ENCODE results near the gene CENPX.
A peak's percentile ranks its signal among the peaks of the same experiment; 100 is the strongest.
"Not testable (repeated sequence)": the region's sequence is repeated elsewhere in the genome, so short reads cannot be mapped to it uniquely, and the experiment has no call there.

CENPX gene

DNA sequence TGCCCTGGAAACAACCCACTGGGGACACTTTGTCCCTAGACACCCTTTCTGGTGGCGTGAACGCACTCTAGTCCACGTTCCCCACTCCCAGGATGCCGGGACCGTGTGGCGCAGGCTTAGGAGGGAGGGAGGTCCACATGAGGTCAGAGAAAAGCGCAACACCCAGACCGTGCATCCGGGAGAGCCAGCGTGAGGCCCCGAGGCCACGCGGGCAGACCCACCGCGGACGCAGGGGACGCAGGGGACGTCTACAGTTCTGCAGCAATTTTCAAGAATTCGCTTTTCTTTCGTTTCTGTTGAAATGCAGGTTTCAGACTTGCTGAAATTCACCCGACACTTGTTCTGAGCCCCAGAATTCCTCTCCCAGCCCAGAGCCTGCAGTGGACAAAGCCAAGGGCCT is 24.2 kb upstream of the CENPX start:
- TF ChIP-seq, protein P1, sequence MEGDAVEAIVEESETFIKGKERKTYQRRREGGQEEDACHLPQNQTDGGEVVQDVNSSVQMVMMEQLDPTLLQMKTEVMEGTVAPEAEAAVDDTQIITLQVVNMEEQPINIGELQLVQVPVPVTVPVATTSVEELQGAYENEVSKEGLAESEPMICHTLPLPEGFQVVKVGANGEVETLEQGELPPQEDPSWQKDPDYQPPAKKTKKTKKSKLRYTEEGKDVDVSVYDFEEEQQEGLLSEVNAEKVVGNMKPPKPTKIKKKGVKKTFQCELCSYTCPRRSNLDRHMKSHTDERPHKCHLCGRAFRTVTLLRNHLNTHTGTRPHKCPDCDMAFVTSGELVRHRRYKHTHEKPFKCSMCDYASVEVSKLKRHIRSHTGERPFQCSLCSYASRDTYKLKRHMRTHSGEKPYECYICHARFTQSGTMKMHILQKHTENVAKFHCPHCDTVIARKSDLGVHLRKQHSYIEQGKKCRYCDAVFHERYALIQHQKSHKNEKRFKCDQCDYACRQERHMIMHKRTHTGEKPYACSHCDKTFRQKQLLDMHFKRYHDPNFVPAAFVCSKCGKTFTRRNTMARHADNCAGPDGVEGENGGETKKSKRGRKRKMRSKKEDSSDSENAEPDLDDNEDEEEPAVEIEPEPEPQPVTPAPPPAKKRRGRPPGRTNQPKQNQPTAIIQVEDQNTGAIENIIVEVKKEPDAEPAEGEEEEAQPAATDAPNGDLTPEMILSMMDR (IDR thresholded peaks at IDR 0.05; ENCODE audit: insufficient read depth, low read depth, low read length, missing control alignments), result no peak
- no peak overlapping the region for H3K4me3 ChIP-seq (ENCODE audit: low read depth, low read length)
- DNase-seq (ENCODE audit: low read depth), result no peak

DNA sequence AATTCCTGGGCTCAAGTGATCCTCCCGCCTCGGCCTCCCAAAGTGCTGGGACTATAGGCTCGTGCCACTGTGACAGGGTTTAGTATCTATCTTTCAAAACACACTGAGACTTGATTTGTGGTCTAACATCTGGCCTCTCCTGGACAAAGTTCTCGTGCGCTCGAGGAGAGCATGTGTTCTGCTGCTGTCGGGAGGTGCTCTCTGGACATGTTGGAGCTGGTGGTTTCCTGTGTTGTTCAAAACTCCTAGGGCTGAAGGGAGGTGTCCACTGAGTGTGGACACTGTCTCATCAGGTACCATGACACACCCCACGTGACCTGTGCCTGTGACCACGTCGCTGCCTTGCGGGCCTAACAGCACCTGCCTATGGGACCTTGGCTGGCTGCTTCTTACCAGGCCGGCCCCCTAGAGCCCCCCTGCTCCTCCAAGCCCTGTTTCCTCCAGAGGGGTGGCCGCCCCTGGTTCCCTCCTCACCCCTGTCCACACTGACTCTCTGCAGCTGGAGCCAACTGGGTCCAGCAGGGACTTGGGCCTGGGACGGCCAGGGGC is 23.3 kb upstream of the CENPX start:
- no peak overlapping the region for H3K4me3 ChIP-seq (ENCODE audit: low read depth, low read length)
- no peak for DNase-seq (ENCODE audit: low read depth)
- TF ChIP-seq, protein P1 (IDR thresholded peaks at IDR 0.05; ENCODE audit: insufficient read depth, low read depth, low read length, missing control alignments), result no peak

DNA sequence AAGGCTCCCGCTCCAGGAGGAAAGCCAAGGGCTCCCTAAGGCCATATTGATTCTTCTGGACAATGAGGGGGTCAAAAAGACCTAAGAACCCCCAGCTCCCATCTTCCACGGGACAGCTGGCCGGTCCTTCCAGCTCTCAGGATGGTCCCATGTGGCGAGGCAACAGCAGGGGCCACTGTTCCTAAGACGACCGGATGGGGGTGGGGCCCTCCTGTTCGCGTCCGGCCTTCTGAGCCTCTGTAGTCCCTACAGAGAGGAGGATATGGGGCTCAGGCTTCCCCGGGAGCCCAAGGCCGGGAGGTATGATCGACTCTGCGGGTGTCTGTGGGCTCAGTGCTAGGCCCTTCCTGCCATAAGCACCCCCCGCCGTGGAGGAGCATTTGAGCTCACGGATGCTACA is 20.8 kb upstream of the CENPX start:
- TF ChIP-seq, protein P1 (IDR thresholded peaks at IDR 0.05; ENCODE audit: insufficient read depth, low read depth, low read length, missing control alignments), result no peak
- no peak for DNase-seq (ENCODE audit: low read depth)
- H3K4me3 ChIP-seq (ENCODE audit: low read depth, low read length), result no peak overlapping the region

DNA sequence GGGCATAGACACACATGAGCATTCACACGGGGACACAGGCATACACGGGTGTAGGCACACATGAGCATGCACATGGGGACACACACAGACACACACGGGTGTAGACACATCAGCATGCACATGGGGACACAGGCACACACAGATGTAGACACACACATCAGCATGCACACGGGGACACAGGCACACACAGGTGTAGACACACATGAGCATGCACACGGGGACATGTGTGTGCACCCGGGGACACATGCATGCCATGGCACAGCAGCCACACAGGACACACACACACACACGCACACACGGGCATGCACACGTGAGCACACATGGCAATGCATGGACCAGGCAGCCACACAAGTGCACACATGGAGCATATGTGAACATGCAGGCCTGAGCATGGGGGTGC is 20.0 kb upstream of the CENPX start:
- TF ChIP-seq, protein P1 (IDR thresholded peaks at IDR 0.05; ENCODE audit: insufficient read depth, low read depth, low read length, missing control alignments), result no peak
- DNase-seq (ENCODE audit: low read depth), result no peak
- H3K4me3 ChIP-seq (ENCODE audit: low read depth, low read length), result no peak overlapping the region

DNA sequence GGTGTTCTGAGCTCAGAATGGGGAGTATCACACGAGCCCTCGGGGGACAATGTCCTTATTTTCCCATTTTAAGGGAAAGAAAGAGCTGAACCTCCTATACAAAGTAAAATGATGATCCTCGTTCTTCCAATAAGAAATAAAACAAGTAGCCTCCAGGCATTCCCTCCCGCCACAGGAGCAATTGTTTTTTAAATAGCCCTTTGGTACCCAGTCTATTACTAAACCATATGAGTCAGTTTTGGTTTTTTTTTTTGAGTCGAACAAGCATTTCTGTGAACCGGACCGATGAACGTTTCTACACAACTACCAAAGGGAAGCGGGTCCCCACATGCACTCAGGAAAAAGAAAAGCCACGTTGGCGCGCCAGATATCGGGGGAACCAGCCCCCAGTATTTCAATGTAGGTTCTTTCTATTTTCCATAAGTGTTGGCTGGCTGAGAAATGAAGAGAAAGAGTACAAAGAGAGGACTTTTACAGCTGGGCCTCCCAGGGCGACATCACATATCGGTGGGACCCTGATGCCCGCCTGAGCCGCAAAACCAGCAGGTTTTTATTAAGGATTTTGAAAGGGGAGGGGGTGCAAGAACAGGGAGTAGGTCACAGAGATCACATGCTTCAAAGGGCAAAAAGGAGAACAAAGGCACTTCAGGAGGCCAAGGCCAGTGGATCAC is 18.6 kb upstream of the CENPX start:
- TF ChIP-seq, protein P1 (IDR thresholded peaks at IDR 0.05; ENCODE audit: insufficient read depth, low read depth, low read length, missing control alignments), result no peak
- no peak for DNase-seq (ENCODE audit: low read depth)
- H3K4me3 ChIP-seq (ENCODE audit: low read depth, low read length), result no peak overlapping the region

DNA sequence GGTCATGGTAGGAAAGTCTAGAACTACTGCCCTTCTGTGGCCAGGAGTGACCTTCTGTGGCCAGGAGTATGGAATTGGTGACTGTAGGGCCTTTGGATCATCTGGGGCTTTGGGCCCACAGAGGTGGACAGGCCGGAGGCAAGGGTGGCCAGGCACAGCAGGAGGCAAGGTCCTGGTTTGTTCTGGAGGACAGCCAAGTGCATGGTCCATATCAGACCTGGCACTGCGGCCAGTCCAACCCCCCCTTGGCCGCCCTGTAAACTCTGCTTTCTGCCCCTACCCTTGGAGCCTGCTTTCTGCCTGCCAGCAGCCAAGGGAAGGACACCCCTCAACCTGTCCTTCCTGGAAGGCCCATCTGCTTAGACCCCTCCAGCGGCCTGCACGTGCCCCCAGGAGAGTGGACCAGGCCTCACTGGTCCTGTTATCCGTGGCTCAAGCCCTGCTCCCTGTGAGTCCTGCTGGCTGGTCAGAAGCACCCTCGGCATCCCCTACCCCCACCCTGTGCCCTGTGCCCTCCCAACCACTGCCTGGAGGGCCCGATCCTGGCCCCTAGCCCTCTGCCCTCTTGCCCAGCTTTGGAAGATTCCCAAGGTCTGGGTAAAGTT is 17.1 kb upstream of the CENPX start:
- no peak for DNase-seq (ENCODE audit: low read depth)
- H3K4me3 ChIP-seq (ENCODE audit: low read depth, low read length), result no peak overlapping the region
- TF ChIP-seq, protein P1 (IDR thresholded peaks at IDR 0.05; ENCODE audit: insufficient read depth, low read depth, low read length, missing control alignments), result no peak

DNA sequence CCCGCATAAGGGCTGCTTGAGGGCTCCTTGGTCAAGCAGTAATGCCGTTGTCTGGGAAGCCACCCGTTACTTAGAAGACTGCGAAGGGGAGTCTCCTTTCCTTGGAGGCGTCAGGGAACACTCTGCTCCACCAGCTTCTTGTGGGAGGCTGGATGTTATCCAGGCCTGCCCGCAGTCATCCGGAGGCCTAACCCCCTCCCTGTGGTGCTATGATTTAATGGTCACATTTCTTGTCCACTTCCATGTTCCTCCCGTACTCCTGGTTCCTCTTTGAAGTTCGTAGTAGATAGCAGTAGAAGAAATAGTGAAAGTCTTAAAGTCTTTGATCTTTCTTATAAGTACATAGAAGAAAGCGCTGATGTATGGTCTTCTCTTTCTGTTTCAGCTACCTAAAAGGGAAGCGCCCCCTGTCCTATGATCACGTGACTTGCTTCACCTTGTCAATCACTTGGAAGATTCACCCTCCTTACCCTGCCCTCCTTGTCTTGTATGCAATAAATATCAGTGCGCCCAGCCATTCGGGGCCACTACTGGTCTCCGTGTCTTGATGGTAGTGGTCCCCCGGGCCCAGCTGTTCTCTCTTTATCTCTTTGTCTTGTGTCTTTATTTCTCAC is 16.2 kb upstream of the CENPX start:
- peak; percentile 35 for DNase-seq (ENCODE audit: low read depth)

More for the DNA sequence above, 16.2 kb upstream of the CENPX start:
- not testable (repeated sequence) for H3K4me3 ChIP-seq (ENCODE audit: low read depth, low read length)
